D721Med (cell line): Measurements from ENCODE around the gene ZNF804B.

Experiments used
- DNase-seq: peaks from one replicate; pipeline ENCODE4 v3.0.0; 2011; ENCODE audit warnings: low spot score; ENCODE audit not compliant: insufficient read length
- FAIRE-seq: peaks from 2 replicates; lab custom pipeline; 2011; peaks lifted over from hg19 to GRCh38; lab: Jason Lieb, UNC
- TF ChIP-seq, protein P1 (sequence below): IDR thresholded peaks from 2 replicates; pipeline ENCODE4 v1.5.1; 2012; ENCODE audit warnings: mild to moderate bottlenecking, control low read depth; ENCODE audit not compliant: insufficient read depth; ENCODE audit errors: missing control alignments

ZNF804B gene

DNA sequence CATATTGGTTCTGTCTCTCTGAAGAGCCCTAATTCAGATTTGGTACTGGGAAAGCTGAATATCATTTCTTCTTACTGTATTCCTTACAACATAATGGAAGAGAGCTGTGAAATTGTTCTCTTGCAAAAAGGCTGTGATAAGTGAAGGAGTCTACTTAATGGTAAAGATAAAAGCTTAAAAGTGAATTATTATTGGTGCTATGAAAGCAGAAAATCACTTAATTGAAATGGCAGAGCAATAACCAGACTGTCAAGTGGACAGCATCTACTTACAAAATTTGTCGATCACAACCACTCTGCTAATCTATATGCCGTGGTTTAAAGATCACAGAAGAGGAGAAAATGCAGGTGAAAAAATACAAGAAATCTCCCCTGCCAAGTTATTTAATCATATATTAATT lies 300.7 kb downstream of the ZNF804B start:
- TF ChIP-seq, protein P1, sequence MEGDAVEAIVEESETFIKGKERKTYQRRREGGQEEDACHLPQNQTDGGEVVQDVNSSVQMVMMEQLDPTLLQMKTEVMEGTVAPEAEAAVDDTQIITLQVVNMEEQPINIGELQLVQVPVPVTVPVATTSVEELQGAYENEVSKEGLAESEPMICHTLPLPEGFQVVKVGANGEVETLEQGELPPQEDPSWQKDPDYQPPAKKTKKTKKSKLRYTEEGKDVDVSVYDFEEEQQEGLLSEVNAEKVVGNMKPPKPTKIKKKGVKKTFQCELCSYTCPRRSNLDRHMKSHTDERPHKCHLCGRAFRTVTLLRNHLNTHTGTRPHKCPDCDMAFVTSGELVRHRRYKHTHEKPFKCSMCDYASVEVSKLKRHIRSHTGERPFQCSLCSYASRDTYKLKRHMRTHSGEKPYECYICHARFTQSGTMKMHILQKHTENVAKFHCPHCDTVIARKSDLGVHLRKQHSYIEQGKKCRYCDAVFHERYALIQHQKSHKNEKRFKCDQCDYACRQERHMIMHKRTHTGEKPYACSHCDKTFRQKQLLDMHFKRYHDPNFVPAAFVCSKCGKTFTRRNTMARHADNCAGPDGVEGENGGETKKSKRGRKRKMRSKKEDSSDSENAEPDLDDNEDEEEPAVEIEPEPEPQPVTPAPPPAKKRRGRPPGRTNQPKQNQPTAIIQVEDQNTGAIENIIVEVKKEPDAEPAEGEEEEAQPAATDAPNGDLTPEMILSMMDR: no peak
- FAIRE-seq: no peak

DNA sequence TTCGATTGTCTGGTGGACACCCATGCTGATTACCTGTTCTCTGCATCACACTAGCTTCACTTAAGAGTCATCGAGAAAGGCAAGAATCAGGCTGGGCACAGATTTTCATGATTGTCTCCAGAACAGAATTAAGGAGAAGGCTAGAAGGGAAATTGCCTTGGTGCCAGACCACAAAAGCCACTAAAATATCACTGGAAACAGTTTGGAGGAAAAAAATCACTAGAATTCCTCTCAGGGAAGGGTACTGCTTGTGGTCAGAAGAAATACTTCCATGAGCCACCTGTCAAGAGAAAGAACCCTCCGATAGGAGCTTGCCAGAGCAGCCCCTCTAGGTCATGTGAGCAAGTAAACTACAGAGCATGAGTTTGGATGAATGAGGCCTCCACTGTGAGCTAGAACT lies 305.3 kb downstream of the ZNF804B start:
- no peak for FAIRE-seq
- DNase-seq: no peak
- TF ChIP-seq, protein P1: no peak

More for the DNA sequence above, 300.7 kb downstream of the ZNF804B start:
- no peak for DNase-seq

DNA sequence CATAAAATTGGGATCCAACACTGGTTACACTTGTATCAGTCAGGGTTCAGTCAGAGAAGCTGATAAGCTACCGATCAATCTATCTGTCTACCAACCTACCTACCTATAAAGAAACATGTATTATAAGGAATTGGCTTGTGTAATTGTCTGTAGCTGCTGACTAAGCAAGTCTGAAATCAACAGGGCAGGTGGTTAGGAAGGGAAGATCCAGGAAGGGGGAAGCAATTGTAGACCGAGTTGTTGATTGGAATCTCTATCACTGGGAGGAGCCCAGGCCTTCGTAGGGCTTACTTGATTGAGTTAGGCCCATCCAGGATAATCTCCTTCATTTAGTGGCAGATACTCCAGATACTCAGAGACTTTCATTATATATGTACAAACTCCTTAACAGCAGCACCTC lies 307.5 kb downstream of the ZNF804B start:
- no peak for FAIRE-seq
- TF ChIP-seq, protein P1: no peak
- DNase-seq: no peak

GRCh38 chr7:89072081-89072480 lies 312.6 kb downstream of the ZNF804B start:
- FAIRE-seq (no peak), DNase-seq (no peak)
- TF ChIP-seq, protein P1: no peak

- TF ChIP-seq, protein P1: no peak
- DNase-seq (no peak), FAIRE-seq (no peak)
Observed at GRCh38 chr7:89073776-89074175, 314.3 kb downstream of the ZNF804B start.

DNA sequence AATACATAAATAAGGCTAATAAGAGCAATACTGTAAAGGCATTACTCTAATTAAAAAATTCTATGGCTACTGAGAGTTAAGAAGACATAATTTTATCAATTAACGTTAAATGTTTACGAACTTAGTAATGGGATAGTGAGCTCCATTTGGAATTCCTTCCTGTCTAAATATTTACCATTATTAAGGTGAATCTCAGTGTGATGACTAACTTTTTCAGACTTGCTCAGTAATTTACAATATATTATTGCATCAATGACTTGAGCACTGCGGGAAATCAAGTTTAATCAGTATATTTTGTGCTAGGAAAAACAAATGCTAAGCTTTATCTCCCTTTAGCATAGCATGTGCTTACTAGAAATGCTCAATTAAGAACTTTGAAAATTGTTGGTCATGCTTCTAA lies 318.5 kb downstream of the ZNF804B start:
- no peak for DNase-seq
- TF ChIP-seq, protein P1: no peak
- no peak for FAIRE-seq

GRCh38 chr7:89085580-89085979 lies 326.1 kb downstream of the ZNF804B start:
- DNase-seq (no peak), FAIRE-seq (peak; percentile 84)
- TF ChIP-seq, protein P1: no peak
